ENCODE measurements around the gene RSPH6A. TPM values are rescaled to one million over a fixed set of nuclear protein-coding genes. Genes with fewer than 3 reads are reported as not detected.
A peak's percentile ranks its signal among the peaks of the same experiment; 100 is the strongest.

RSPH6A gene
- total RNA-seq, 1 experiment from 2014 or later, result 0.52 TPM

DNA sequence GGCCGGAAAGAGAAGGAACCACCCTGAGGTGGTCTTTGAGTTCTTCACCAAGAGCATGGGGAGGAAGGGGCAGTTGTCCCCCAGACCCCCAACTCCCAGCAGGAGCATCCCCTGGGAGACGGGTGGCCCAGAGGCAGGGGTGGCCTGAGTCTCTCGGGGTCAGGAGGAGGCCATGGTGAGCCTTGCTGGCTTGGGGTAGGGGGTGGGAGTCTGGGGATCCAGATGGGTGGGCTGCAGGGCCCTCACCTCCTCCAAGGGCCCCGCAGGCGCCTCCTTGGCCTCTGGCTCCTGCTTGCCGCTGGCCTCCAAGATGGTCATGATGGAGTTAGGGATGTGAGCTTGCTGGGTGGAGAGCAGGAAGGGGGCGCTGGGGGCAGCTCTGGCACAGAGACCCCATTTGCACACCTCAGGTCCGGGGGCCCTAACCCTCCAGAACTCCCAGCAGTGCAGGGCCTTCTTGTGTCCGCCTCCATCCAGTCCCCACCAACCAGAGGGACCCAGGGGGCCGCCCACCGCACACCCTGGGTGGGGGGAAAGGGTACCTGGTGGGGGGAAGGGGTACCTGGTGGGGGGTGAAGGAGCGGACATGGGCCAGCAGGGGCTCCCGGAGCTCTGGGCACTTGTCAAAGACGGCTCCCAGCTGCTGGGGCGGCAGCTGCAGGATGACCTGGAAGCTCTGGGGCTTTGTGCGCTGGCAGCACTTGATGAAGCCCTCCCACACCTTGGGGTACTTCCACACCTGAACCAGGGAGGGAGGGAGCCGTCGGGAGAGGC, 1.3 kb upstream of the RSPH6A start:
- Mint-ChIP-seq H3K4me3 (ENCODE audit: low read depth, unreplicated experiment) (no peak overlapping the region), H3K36me3 (ENCODE audit: insufficient read depth, unreplicated experiment) (peaks cover 65% of the 10 kb centered on the region), H3K27ac (ENCODE audit: unreplicated experiment) (no peak overlapping the region), H3K9me3 (ENCODE audit: low read depth, unreplicated experiment) (no peaks in the 10 kb centered on the region), H3K27me3 (ENCODE audit: unreplicated experiment) (no peaks in the 10 kb centered on the region), H3K4me1 (ENCODE audit: low read depth, unreplicated experiment) (no peaks in the 10 kb centered on the region)
- no TSS peak for BruUV-seq (replicated peaks)
- DNase-seq, result no peak
- CTCF ChIA-PET, result interaction anchor here (0.5 to 1.4 kb wide), 28 partner anchors 10 to 791 kb away, joined by 3 to 18 read pairs (median 5); partner anchors contain the start of genes CCDC61, DMWD, FOXA3 and IRF2BP1
- TF ChIP-seq CTCF (IDR thresholded peaks at IDR 0.05; ENCODE audit: unreplicated experiment), result no peak
- intact Hi-C loops (cut with micrococcal nuclease; ENCODE audit: unreplicated experiment), result loop anchor here (1.0 kb wide), 1 partner anchor 66 kb away; no protein-coding TSS in a partner anchor

- no peak for DNase-seq
- TSS peak; percentile 27 for BruUV-seq (replicated peaks)
- Mint-ChIP-seq H3K36me3 (ENCODE audit: insufficient read depth, unreplicated experiment) (peaks cover 59% of the 10 kb centered on the region), H3K27ac (ENCODE audit: unreplicated experiment) (no peak overlapping the region), H3K4me1 (ENCODE audit: low read depth, unreplicated experiment) (peaks cover 2% of the 10 kb centered on the region), H3K27me3 (ENCODE audit: unreplicated experiment) (no peaks in the 10 kb centered on the region), H3K9me3 (ENCODE audit: low read depth, unreplicated experiment) (no peaks in the 10 kb centered on the region), H3K4me3 (ENCODE audit: low read depth, unreplicated experiment) (no peak overlapping the region)
- CTCF ChIA-PET, result interaction anchor here (0.7 kb wide), 1 partner anchor 31 kb away, joined by 3 read pairs; no protein-coding TSS in a partner anchor
- no peak for TF ChIP-seq CTCF (IDR thresholded peaks at IDR 0.05; ENCODE audit: unreplicated experiment)
- intact Hi-C loops (cut with micrococcal nuclease; ENCODE audit: unreplicated experiment), result no loop called here
These were observed 541 bp upstream of the RSPH6A start for GRCh38 chr19:45815481-45816216.

DNA sequence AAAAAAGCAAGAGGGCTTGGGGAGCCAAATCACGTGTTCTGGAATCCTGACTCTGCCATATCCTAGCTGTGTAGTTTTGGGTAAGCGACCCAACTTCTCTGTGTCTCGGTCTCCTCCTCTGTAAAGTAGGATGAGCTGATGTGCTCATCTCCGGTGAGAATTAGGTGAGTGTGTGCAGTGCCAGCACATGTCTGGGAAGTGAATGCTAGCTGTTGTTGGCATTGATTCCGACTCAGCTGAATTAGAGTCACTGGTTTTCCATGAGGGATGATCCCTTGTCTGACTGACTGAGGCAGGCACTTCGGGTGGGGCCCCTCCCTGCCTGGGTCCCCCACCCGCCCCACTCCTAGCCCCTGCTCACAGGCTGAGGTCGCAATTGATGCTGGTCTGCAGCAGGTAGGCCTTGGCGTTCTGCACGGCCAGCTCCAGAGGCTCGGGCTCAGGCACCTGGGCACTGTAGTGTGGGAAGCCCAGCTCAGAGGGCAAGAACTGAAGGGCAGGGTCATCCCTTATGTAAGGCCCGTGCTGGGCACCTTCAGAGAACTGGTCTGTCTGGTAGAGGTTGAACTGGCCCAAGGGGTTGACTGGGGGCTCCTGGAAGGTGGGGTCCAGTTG, 835 bp downstream of the RSPH6A start:
- no peak overlapping the region for H3K4me3 Mint-ChIP-seq (ENCODE audit: low read depth, unreplicated experiment)
- no peak overlapping the region for H3K27ac Mint-ChIP-seq (ENCODE audit: unreplicated experiment)
- no peaks in the 10 kb centered on the region for H3K9me3 Mint-ChIP-seq (ENCODE audit: low read depth, unreplicated experiment)
- peaks cover 14% of the 10 kb centered on the region for H3K4me1 Mint-ChIP-seq (ENCODE audit: low read depth, unreplicated experiment)
- no peaks in the 10 kb centered on the region for H3K27me3 Mint-ChIP-seq (ENCODE audit: unreplicated experiment)
- TF ChIP-seq CTCF (IDR thresholded peaks at IDR 0.05; ENCODE audit: unreplicated experiment), result no peak
- CTCF ChIA-PET, result interaction anchor here (0.5 to 0.7 kb wide), 2 partner anchors 44 to 50 kb away, joined by 3 to 4 read pairs; no protein-coding TSS in a partner anchor
- no peak for DNase-seq
- intact Hi-C loops (cut with micrococcal nuclease; ENCODE audit: unreplicated experiment), result no loop called here
- no TSS peak for BruUV-seq (replicated peaks)
- peaks cover 59% of the 10 kb centered on the region for H3K36me3 Mint-ChIP-seq (ENCODE audit: insufficient read depth, unreplicated experiment)

DNA sequence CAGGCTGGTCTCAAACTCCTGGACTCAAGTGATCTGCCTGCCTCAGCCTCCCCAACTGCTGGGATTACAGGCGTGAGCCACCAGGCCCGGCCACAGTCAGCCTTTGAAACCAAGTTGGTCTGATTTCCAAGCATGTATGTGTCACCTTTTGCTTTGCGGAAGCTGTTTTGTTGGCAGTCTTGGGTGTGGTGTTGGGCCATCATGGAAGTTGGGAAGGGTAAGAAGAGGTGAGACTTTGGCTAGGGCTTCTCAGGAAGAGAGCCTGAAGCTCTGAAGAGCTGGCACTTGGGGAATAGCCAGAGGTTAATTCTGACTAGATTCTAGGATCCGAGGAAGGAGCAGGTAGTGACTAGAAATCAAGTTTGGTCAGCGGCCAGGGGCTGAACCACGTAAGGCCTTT, 2.8 kb downstream of the RSPH6A start:
- Mint-ChIP-seq H3K27ac (ENCODE audit: unreplicated experiment) (no peak overlapping the region), H3K4me1 (ENCODE audit: low read depth, unreplicated experiment) (peaks cover 16% of the 10 kb centered on the region), H3K9me3 (ENCODE audit: low read depth, unreplicated experiment) (no peaks in the 10 kb centered on the region), H3K27me3 (ENCODE audit: unreplicated experiment) (no peaks in the 10 kb centered on the region), H3K36me3 (ENCODE audit: insufficient read depth, unreplicated experiment) (peaks cover 45% of the 10 kb centered on the region), H3K4me3 (ENCODE audit: low read depth, unreplicated experiment) (no peak overlapping the region)
- BruUV-seq (replicated peaks), result no TSS peak
- intact Hi-C loops (cut with micrococcal nuclease; ENCODE audit: unreplicated experiment), result no loop called here
- no peak for TF ChIP-seq CTCF (IDR thresholded peaks at IDR 0.05; ENCODE audit: unreplicated experiment)
- CTCF ChIA-PET, result interaction anchor here (1.0 kb wide), 1 partner anchor 13 kb away, joined by 3 read pairs; no protein-coding TSS in a partner anchor
- no peak for DNase-seq
